ENCODE results near the gene GID4. TPM values are rescaled to one million over a fixed set of nuclear protein-coding genes. Genes with fewer than 3 reads are reported as not detected.

Gene GID4
- total and polyA plus RNA-seq, 9 donors, result 6.0 to 14.4 (median 11.2) TPM

DNA sequence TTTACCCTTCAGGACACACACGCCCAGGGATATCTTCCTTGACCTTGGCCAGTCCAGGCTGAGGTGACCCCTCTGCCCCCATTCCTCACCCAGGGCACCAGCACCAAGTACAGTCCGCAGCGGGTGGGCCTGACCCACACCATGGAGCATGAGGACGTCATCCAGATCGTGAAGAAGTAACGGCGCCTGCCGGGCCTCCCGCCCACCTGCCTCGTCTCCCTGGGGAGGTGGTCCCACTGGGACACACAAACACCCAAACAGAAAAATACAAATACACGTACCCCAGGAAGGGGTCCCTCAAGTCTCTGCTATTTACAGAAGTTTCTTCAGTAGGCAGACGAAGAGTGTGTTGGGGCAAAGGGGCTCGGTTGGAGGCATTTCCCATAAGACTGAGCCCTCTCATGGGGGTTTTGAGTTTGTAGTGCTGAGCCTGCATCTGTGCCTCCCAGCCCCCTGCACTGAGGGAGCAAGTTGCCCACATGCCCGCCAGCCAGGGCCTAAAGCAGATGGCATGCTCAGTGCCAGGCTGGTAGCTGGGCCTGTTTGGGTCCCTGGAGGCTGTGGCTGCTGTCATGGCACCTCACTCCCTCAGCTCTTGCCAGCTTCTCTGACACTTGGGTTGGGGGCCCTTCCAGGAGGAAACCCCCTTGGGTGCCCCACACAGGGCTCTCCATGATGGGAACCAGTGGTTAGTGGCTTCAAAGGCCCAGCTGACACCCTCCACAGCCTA, 68.0 kb downstream of the GID4 start:
- no peak overlapping the region for H3K4me3 ChIP-seq
- DNase-seq, result no peak
- no peaks in the 10 kb centered on the region for H3K4me1 ChIP-seq (ENCODE audit: insufficient read depth)
- no peak overlapping the region for H3K27ac ChIP-seq
- intact Hi-C loops (cut with DNase I), result no loop called here
- whole genome bisulfite sequencing, 3 donors, result 84 to 86% (median 86%) methylated on average over 14 of the region's 14 CpGs
- no peaks in the 10 kb centered on the region for H3K36me3 ChIP-seq
- no peaks in the 10 kb centered on the region for H3K27me3 ChIP-seq
- H3K9me3 ChIP-seq, result no peaks in the 10 kb centered on the region
- TF ChIP-seq EP300 (IDR thresholded peaks at IDR 0.05), result no peak
- no peak for TF ChIP-seq POLR2A (IDR thresholded peaks at IDR 0.05)
- TF ChIP-seq CTCF (IDR thresholded peaks at IDR 0.05), result no peak

DNA sequence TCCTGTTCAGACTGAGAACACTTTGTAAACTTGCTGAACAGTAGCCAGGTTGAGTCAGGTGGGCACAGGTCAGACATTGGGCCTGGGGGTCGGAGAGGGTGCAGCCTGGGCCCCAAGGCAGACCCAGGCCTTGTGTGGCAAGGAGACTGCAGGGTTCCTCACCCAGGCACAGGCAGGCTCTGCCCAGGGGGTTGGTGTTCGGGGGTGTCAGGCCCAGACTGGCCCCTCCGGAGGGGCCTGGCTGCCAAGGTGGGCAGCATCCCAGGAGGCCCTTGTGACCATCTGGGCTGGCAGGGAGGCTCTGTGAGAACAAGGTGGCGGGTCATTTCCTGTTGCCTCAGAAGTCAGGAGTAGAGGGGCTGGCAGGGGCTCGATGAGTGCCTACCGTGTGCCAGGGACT, 68.8 kb downstream of the GID4 start:
- H3K27ac ChIP-seq, result no peak overlapping the region
- intact Hi-C loops (cut with DNase I), result no loop called here
- H3K4me1 ChIP-seq (ENCODE audit: insufficient read depth), result no peaks in the 10 kb centered on the region
- H3K4me3 ChIP-seq, result no peak overlapping the region
- H3K9me3 ChIP-seq, result no peaks in the 10 kb centered on the region
- H3K36me3 ChIP-seq, result no peaks in the 10 kb centered on the region
- no peak for DNase-seq
- 57 to 58% (median 58%) methylated on average over 6 of the region's 6 CpGs for WGBS, 3 donors
- H3K27me3 ChIP-seq, result no peaks in the 10 kb centered on the region
- TF ChIP-seq EP300 (IDR thresholded peaks at IDR 0.05), result no peak

- WGBS, 3 donors, result 52 to 62% (median 52%) methylated on average over 15 to 17 of the region's 17 CpGs
- TF ChIP-seq POLR2A (IDR thresholded peaks at IDR 0.05) (no peak), CTCF (IDR thresholded peaks at IDR 0.05) (no peak), EP300 (IDR thresholded peaks at IDR 0.05) (no peak)
- Histone ChIP-seq H3K4me1 (ENCODE audit: insufficient read depth) (no peaks in the 10 kb centered on the region), H3K27me3 (no peaks in the 10 kb centered on the region), H3K9me3 (no peaks in the 10 kb centered on the region), H3K4me3 (no peak within 1 kb of the TSS), H3K27ac (no peak within 1 kb of the TSS), H3K36me3 (no peaks in the 10 kb centered on the region)
- no peak for DNase-seq
- intact Hi-C loops (cut with DNase I), result no loop called here
Observed at GRCh38 chr17:18108401-18109312, 69.4 kb downstream of the GID4 start, which contains the start of gene MYO15A. Gene MYO15A (plus strand): TSS chr17:18108756. CDS start chr17:18118801, 10,045 bp downstream.

GRCh38 chr17:18109935-18110485, 70.8 kb downstream of the GID4 start:
- Histone ChIP-seq H3K27me3 (no peaks in the 10 kb centered on the region), H3K36me3 (no peaks in the 10 kb centered on the region), H3K9me3 (no peaks in the 10 kb centered on the region), H3K27ac (no peak overlapping the region), H3K4me1 (ENCODE audit: insufficient read depth) (no peaks in the 10 kb centered on the region), H3K4me3 (no peak overlapping the region)
- WGBS, 3 donors, result 68 to 76% (median 69%) methylated on average over 10 of the region's 10 CpGs
- no peak for TF ChIP-seq EP300 (IDR thresholded peaks at IDR 0.05)
- TF ChIP-seq CTCF (IDR thresholded peaks at IDR 0.05), result no peak
- TF ChIP-seq POLR2A (IDR thresholded peaks at IDR 0.05), result no peak
- DNase-seq, result no peak
- intact Hi-C loops (cut with DNase I), result no loop called here
